Measurements from ENCODE around the gene SLX9.

SLX9 gene

GRCh38 chr21:44982558-44983250 is 42.9 kb downstream of the SLX9 start:
- DNase-seq: no peak

GRCh38 chr21:44983421-44984206 is 43.8 kb downstream of the SLX9 start:
- DNase-seq: no peak

GRCh38 chr21:44984428-44984791 is 44.6 kb downstream of the SLX9 start:
- DNase-seq: no peak

GRCh38 chr21:44984792-44985440 is 45.1 kb downstream of the SLX9 start:
- no peak for DNase-seq

GRCh38 chr21:44985441-44986401 is 45.9 kb downstream of the SLX9 start:
- DNase-seq: no peak

- DNase-seq: no peak
Observed at GRCh38 chr21:44986471-44987291, 46.9 kb downstream of the SLX9 start.

GRCh38 chr21:44987301-44987885 is 47.6 kb downstream of the SLX9 start:
- no peak for DNase-seq

- no peak for DNase-seq
Observed at GRCh38 chr21:44987886-44988606, 48.2 kb downstream of the SLX9 start.

- DNase-seq: no peak
Observed at GRCh38 chr21:44988607-44989536, 49.0 kb downstream of the SLX9 start.

GRCh38 chr21:44989537-44989886 is 49.7 kb downstream of the SLX9 start:
- DNase-seq: no peak

GRCh38 chr21:44989943-44990780 is 50.3 kb downstream of the SLX9 start:
- DNase-seq: no peak

GRCh38 chr21:44990921-44991320 is 51.1 kb downstream of the SLX9 start:
- no peak for DNase-seq

GRCh38 chr21:44991538-44992483 is 52.0 kb downstream of the SLX9 start:
- DNase-seq: no peak

GRCh38 chr21:44992608-44993031 is 52.8 kb downstream of the SLX9 start:
- DNase-seq: no peak

- DNase-seq: no peak
Observed at GRCh38 chr21:44993321-44994046, 53.7 kb downstream of the SLX9 start.

- no peak for DNase-seq
Observed at GRCh38 chr21:44994047-44994694, 54.3 kb downstream of the SLX9 start.
